Anterior cingulate cortex (tissue), 58 donors: ENCODE data around the gene SHANK3.

Source experiments
- DNase-seq, 58 donors: peaks; one replicate each; lab custom pipeline; 2025; lab: John Stamatoyannopoulos, UW

The SHANK3 gene

GRCh38 chr22:50676661-50677492, 4.3 kb downstream of the SHANK3 start:
- DNase-seq = no peak

GRCh38 chr22:50677493-50678217, 5.0 kb downstream of the SHANK3 start:
- DNase-seq = no peak

- DNase-seq = no peak
These were observed 5.6 kb downstream of the SHANK3 start for GRCh38 chr22:50678218-50678650.

GRCh38 chr22:50678651-50679521, 6.3 kb downstream of the SHANK3 start:
- no peak for DNase-seq

- no peak for DNase-seq
These were observed 10.7 kb downstream of the SHANK3 start for GRCh38 chr22:50683086-50683993.

GRCh38 chr22:50683994-50684371, 11.4 kb downstream of the SHANK3 start:
- no peak for DNase-seq

- DNase-seq = no peak
These were observed 11.9 kb downstream of the SHANK3 start for GRCh38 chr22:50684501-50684900.

- DNase-seq = no peak
These were observed 12.4 kb downstream of the SHANK3 start for GRCh38 chr22:50684986-50685385.

GRCh38 chr22:50686794-50687193, 14.2 kb downstream of the SHANK3 start:
- no peak for DNase-seq

- DNase-seq = no peak
These were observed 15.2 kb downstream of the SHANK3 start for GRCh38 chr22:50687829-50688228.

GRCh38 chr22:50688448-50688847, 15.8 kb downstream of the SHANK3 start:
- no peak for DNase-seq

- no peak for DNase-seq
These were observed 18.9 kb downstream of the SHANK3 start for GRCh38 chr22:50691521-50691920.

GRCh38 chr22:50693462-50693861, 20.8 kb downstream of the SHANK3 start:
- no peak for DNase-seq

GRCh38 chr22:50694099-50694605, 21.5 kb downstream of the SHANK3 start:
- no peak for DNase-seq

GRCh38 chr22:50694766-50695420, 22.3 kb downstream of the SHANK3 start:
- DNase-seq = no peak

GRCh38 chr22:50695421-50696250, 23.0 kb downstream of the SHANK3 start:
- DNase-seq = no peak

GRCh38 chr22:50696251-50696798, 23.7 kb downstream of the SHANK3 start:
- no peak for DNase-seq
